Neural cell (in vitro differentiated cells): ENCODE data around the gene MAPK8IP3. TPM values are rescaled to one million over a fixed set of nuclear protein-coding genes. Genes with fewer than 3 reads are reported as not detected.

Experiments used
- H2AFZ ChIP-seq: fragments of 200-600, 300-800 bp; sonication (generic), shearing (Covaris generic); 2 replicates; pipeline ENCODE4 v1.6.0; 2014; ENCODE audit warnings: low read depth, mild to moderate bottlenecking, antibody characterized with exemption, low read length, moderate library complexity
- H3F3A ChIP-seq: fragments of 200-600 bp; shearing (Covaris generic); 2 replicates; pipeline ENCODE4 v1.6.1; 2016; ENCODE audit warnings: mild to moderate bottlenecking, moderate library complexity, mixed read lengths, antibody characterized with exemption, low read length; ENCODE audit not compliant: insufficient read depth, poor library complexity, severe bottlenecking
- H3K27ac ChIP-seq: fragments of 200-600, 300-800 bp; sonication (generic), shearing (Covaris generic); 2 replicates; pipeline ENCODE4 v1.5.1; 2014; ENCODE audit warnings: mild to moderate bottlenecking, low read length, moderate library complexity
- H3K27me3 ChIP-seq: fragments of 300-800, 200-600 bp; sonication (generic), shearing (Covaris generic); 2 replicates; pipeline ENCODE4 v1.6.0; 2014; ENCODE audit warnings: mild to moderate bottlenecking, low read depth, low read length, moderate library complexity; ENCODE audit not compliant: insufficient read depth
- H3K36me3 ChIP-seq: fragments of 300-800, 200-600 bp; sonication (generic), shearing (Covaris generic); 2 replicates; pipeline ENCODE4 v1.5.1; 2014; ENCODE audit warnings: mild to moderate bottlenecking, antibody characterized with exemption, low read length, moderate library complexity; ENCODE audit not compliant: insufficient read depth
- H3K4me2 ChIP-seq: fragments of 300-800, 200-600 bp; sonication (generic), shearing (Covaris generic); 2 replicates; pipeline ENCODE4 v1.6.0; 2014; ENCODE audit warnings: mild to moderate bottlenecking, low read length
- H3K4me3 ChIP-seq: fragments of 300-800, 200-600 bp; sonication (generic), shearing (Covaris generic); 2 replicates; pipeline ENCODE4 v1.5.1; 2014; ENCODE audit warnings: mild to moderate bottlenecking, low read length, moderate library complexity
- H3K79me2 ChIP-seq: fragments of 200-600 bp; shearing (Covaris generic); replicated peaks from 2 replicates; pipeline ENCODE4 v1.6.0; 2014; ENCODE audit warnings: mild to moderate bottlenecking, low read length, moderate library complexity; ENCODE audit not compliant: insufficient read depth
- H3K9ac ChIP-seq: fragments of 300-800, 200-600 bp; sonication (generic), shearing (Covaris generic); 2 replicates; pipeline ENCODE4 v1.6.1; 2016; ENCODE audit warnings: mild to moderate bottlenecking, low read length, mixed read lengths
- H3K9me2 ChIP-seq: fragments of 200-600 bp; shearing (Covaris generic); 2 replicates; pipeline ENCODE4 v1.6.1; 2016; ENCODE audit warnings: mild to moderate bottlenecking, low read length, mixed read lengths; ENCODE audit not compliant: insufficient read depth
- H3K9me3 ChIP-seq: fragments of 200-600, 300-800 bp; sonication (generic), shearing (Covaris generic); 2 replicates; pipeline ENCODE4 v1.6.1; 2016; ENCODE audit warnings: mild to moderate bottlenecking, mixed run types, low read length, moderate library complexity, mixed read lengths
- H4K20me1 ChIP-seq: fragments of 200-600 bp; shearing (Covaris generic); 2 replicates; pipeline ENCODE4 v1.6.1; 2016; ENCODE audit warnings: mild to moderate bottlenecking, mixed run types; ENCODE audit not compliant: insufficient read depth
- CTCF ChIP-seq: fragments of 450-650 bp; IDR thresholded peaks from 2 replicates; pipeline ENCODE4 v1.5.1; 2014; ENCODE audit warnings: antibody characterized with exemption, mild to moderate bottlenecking, moderate library complexity; ENCODE audit not compliant: poor library complexity, severe bottlenecking
- EP300 ChIP-seq: fragments of 450-650 bp; conservative IDR thresholded peaks from 2 replicates; pipeline ENCODE4 v1.6.1; 2014; ENCODE audit warnings: antibody characterized with exemption, mild to moderate bottlenecking, moderate library complexity; ENCODE audit not compliant: poor library complexity, severe bottlenecking
- EZH2 ChIP-seq: fragments of 200-600, 300-800 bp; shearing (Covaris generic), sonication (generic); IDR thresholded peaks from 2 replicates; pipeline ENCODE4 v1.6.1; 2014; ENCODE audit warnings: antibody characterized with exemption, low read length, borderline replicate concordance, mild to moderate bottlenecking; ENCODE audit not compliant: insufficient read depth, poor library complexity, severe bottlenecking
- MXI1 ChIP-seq: fragments of 450-650 bp; conservative IDR thresholded peaks from 2 replicates; pipeline ENCODE4 v1.6.1; 2014; ENCODE audit warnings: antibody characterized with exemption, mild to moderate bottlenecking; ENCODE audit not compliant: poor library complexity, severe bottlenecking
- POLR2AphosphoS5 ChIP-seq: IDR thresholded peaks from 2 replicates; pipeline ENCODE4 v1.6.1; 2012
- RAD21 ChIP-seq: fragments of 450-650 bp; conservative IDR thresholded peaks from 2 replicates; pipeline ENCODE4 v1.6.1; 2014; ENCODE audit warnings: antibody characterized with exemption, mild to moderate bottlenecking, moderate library complexity
- REST ChIP-seq: IDR thresholded peaks from 2 replicates; pipeline ENCODE4 v1.6.1; 2012; ENCODE audit warnings: borderline replicate concordance
- SMC3 ChIP-seq: fragments of 450-650 bp; conservative IDR thresholded peaks from 2 replicates; pipeline ENCODE4 v1.6.1; 2014; ENCODE audit warnings: antibody characterized with exemption, mild to moderate bottlenecking, moderate library complexity; ENCODE audit not compliant: poor library complexity
- TAF1 ChIP-seq: IDR thresholded peaks from 2 replicates; pipeline ENCODE4 v1.6.1; 2012; ENCODE audit warnings: low read depth
- polyA plus RNA-seq: library from polyadenylated mRNA; depleted of rRNA; stranded (reverse); fragments of >200 nt; gene quantifications from 2 replicates; pipeline ENCODE4 v1.2.3, GENCODE V29; 2014

Gene MAPK8IP3
- polyA plus RNA-seq, 1 donor from 2014 or later, result 51.0 TPM

GRCh38 chr16:1661826-1662225 is 44.2 kb upstream of the MAPK8IP3 start:
- no peaks in the 10 kb centered on the region for H4K20me1 ChIP-seq
- no peak overlapping the region for H3K4me2 ChIP-seq
- H3K9me3 ChIP-seq, result no peaks in the 10 kb centered on the region
- no peaks in the 10 kb centered on the region for H3K36me3 ChIP-seq
- H2AFZ ChIP-seq, result no peak overlapping the region
- TF ChIP-seq SMC3 (no peak), CTCF (no peak), POLR2AphosphoS5 (no peak), EP300 (no peak), MXI1 (no peak), TAF1 (no peak), REST (no peak), EZH2 (no peak), RAD21 (no peak)
- H3F3A ChIP-seq, result no peaks in the 10 kb centered on the region
- H3K4me3 ChIP-seq, result no peak overlapping the region
- no peaks in the 10 kb centered on the region for H3K9me2 ChIP-seq
- no peaks in the 10 kb centered on the region for H3K27me3 ChIP-seq
- H3K79me2 ChIP-seq, result no peaks in the 10 kb centered on the region
- H3K27ac ChIP-seq, result no peak overlapping the region
- H3K9ac ChIP-seq, result no peak overlapping the region

GRCh38 chr16:1662543-1662942 is 43.5 kb upstream of the MAPK8IP3 start:
- no peaks in the 10 kb centered on the region for H3K79me2 ChIP-seq
- no peaks in the 10 kb centered on the region for H3K27me3 ChIP-seq
- no peaks in the 10 kb centered on the region for H3K9me3 ChIP-seq
- no peak overlapping the region for H3K27ac ChIP-seq
- H3K4me3 ChIP-seq, result no peak overlapping the region
- no peaks in the 10 kb centered on the region for H3K9me2 ChIP-seq
- H3F3A ChIP-seq, result no peaks in the 10 kb centered on the region
- H3K9ac ChIP-seq, result no peak overlapping the region
- no peaks in the 10 kb centered on the region for H3K36me3 ChIP-seq
- no peak overlapping the region for H3K4me2 ChIP-seq
- H2AFZ ChIP-seq, result no peak overlapping the region
- TF ChIP-seq TAF1 (no peak), RAD21 (no peak), REST (no peak), SMC3 (no peak), POLR2AphosphoS5 (no peak), EZH2 (no peak), MXI1 (no peak), CTCF (no peak), EP300 (no peak)
- H4K20me1 ChIP-seq, result no peaks in the 10 kb centered on the region
